22Rv1 (cell line): ENCODE results near the gene GNG4.
"Not testable (repeated sequence)": the region's sequence is repeated elsewhere in the genome, so short reads cannot be mapped to it uniquely, and the experiment has no call there.

ENCODE experiments used
- H3K27ac ChIP-seq: fragments of 450-650 bp; 2 replicates; pipeline ENCODE4 v1.5.1; 2017
- ZFX ChIP-seq: fragments of 450-650 bp; IDR thresholded peaks from 2 replicates; pipeline ENCODE4 v1.6.1; 2017; ENCODE audit warnings: antibody characterized with exemption, borderline replicate concordance
- TF ChIP-seq, protein P1 (sequence below): fragments of 450-650 bp; IDR thresholded peaks from 2 replicates; pipeline ENCODE4 v1.5.1; 2017; ENCODE audit warnings: mild to moderate bottlenecking

Gene GNG4

DNA sequence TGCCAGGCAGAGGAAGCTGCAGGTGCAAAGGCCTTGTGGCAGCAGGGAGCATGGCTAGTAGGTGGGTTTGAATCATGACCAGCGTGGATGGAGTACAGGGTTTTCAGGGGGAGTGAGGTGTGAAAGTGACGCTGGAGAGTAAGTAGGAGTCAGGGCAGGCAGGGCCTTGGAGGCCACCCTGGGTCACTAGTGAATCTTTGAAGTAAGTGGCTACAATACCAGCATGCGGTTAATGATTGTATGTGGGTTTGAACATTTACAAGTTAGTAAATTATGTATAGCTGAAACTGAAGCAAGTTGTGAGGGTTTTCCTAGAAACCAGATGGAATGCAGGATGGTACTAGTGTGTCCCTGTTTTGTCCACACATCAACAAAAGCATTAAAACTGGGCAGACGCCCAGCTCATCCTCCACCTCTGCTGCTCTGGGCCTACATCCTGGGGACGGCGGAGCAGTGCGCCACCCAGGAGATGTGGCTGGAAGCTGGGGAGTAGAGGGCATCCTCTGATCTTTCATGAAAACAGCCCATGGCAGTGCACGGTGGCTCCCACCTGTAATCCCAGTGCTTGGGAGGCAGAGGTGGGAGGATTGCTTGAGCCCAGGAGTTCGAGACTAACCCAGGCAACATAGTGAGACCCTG lies 104.2 kb downstream of the GNG4 start:
- TF ChIP-seq, protein P1, sequence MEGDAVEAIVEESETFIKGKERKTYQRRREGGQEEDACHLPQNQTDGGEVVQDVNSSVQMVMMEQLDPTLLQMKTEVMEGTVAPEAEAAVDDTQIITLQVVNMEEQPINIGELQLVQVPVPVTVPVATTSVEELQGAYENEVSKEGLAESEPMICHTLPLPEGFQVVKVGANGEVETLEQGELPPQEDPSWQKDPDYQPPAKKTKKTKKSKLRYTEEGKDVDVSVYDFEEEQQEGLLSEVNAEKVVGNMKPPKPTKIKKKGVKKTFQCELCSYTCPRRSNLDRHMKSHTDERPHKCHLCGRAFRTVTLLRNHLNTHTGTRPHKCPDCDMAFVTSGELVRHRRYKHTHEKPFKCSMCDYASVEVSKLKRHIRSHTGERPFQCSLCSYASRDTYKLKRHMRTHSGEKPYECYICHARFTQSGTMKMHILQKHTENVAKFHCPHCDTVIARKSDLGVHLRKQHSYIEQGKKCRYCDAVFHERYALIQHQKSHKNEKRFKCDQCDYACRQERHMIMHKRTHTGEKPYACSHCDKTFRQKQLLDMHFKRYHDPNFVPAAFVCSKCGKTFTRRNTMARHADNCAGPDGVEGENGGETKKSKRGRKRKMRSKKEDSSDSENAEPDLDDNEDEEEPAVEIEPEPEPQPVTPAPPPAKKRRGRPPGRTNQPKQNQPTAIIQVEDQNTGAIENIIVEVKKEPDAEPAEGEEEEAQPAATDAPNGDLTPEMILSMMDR = no peak
- no peak for TF ChIP-seq ZFX
- no peak overlapping the region for H3K27ac ChIP-seq

DNA sequence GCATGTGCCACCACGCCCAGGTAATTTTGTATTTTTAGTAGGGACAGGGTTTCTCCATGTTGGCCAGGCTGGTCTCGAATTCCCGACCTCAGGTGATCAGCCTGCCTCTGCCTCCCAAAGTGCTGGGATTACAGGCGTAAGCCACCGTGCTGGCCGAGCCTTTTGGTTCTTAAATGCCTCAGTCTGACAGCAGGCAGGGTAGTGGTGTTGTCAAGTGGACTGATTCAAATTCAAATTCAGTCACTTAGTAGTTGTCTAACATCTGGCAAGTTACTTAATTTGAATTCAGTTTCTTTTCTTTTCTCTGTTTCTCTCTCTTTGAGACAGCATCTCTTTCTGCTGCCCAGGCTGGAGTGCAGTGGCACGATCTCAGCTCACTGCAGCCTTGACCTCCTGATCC lies 106.7 kb downstream of the GNG4 start:
- H3K27ac ChIP-seq = not testable (repeated sequence)

DNA sequence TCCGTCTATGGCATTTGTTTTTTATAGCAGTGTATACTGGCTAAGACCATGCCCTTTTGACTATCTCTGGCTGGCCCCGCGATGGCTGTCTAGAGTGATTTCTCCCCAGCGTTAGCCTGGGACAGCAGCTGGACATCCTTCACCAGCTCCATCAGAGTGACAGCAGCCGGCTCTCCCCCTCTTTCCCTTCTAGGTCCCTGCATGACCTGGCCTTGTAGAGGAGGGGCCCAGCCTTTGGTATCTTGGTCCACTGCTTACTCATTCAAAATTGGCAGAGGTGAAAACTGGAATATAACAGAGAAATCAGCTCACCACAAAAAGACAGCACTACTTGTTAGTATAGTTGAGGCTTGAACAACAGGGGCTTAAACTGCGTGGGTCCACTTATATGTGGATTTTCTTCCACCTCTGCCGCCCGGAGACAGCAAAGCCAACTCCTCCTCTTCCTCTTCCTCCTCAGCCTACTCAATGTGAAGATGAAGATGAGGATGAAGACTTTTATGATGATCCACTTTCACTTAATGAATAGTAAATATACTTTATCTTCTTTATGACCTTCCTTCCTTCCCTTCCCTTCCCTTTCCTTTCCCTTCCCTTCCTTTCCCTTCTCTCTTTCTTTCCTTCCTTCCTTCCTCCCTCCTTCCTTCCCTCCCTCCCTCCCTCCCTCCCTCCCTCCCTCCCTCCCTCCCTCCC lies 116.0 kb downstream of the GNG4 start:
- no peak for TF ChIP-seq ZFX
- TF ChIP-seq, protein P1 = no peak
- no peak overlapping the region for H3K27ac ChIP-seq

DNA sequence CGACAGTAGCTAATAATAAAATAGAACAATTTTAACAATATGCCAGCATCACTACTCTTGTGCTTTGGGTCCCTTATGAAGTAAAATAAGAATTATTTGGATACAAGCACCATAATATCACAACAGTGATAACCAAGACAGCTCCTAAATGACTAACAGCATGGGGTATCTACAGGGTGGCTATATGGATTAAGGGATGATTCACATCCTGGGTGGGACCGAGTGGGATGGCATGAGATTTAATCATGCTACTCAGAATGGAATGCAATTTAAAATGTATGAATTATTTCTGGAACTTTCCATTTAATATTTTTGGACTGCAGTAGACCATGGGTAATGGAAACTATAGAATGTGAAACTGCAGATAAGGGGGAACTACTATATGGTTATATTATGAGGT lies 117.2 kb downstream of the GNG4 start:
- TF ChIP-seq, protein P1 = no peak
- no peak for TF ChIP-seq ZFX
- H3K27ac ChIP-seq = no peak overlapping the region

DNA sequence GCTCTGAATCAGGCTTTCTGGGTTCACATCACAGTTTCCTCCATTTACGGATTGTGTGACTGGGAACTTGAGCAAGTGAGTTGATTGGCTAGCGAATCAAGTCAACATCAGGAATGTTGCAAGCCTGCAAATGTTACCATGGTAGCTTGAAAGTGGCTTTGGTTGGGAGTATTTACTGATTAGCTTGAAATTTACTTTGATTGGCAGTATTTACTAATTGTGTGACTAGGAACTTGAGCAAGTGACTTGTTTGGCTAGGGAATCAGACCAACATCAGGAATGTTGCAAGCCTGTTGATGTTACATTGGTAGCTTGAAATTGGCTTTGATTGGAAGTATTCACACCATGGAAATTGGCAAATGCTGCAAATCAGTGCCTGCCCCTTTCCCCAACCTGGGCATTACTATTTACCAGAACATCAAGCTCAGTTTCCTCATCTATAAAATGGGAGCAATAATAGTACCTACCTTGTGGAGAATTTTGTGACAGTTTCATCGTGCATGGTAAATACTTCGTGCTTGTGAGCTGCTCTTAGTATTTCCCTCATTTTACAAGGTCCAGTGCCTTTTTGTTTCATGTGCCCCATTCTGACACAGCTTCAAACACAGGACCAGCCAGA lies 122.3 kb downstream of the GNG4 start:
- TF ChIP-seq ZFX = no peak
- TF ChIP-seq, protein P1 = no peak
- H3K27ac ChIP-seq = no peak overlapping the region

DNA sequence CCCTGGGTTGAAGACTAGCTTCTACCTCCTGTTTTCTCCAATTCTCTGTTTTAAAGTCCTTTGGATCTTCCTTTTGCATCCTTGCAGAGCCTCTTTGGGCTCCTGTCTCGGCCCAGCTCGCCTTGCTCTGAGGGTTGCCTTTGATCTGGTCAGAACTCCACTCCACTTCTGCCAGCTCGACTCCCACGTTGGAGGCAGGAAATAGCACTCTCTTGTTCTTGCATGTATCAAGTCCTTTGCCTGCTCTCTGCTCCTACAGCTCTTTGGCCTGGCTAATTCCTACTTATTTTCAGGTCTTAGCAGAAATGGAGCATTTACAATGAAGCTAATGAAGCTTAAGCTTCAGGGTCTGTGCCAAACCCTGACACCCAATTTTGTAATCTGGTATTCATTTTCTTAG lies 124.3 kb downstream of the GNG4 start:
- TF ChIP-seq ZFX = no peak
- TF ChIP-seq, protein P1 = no peak
- H3K27ac ChIP-seq = no peak overlapping the region

DNA sequence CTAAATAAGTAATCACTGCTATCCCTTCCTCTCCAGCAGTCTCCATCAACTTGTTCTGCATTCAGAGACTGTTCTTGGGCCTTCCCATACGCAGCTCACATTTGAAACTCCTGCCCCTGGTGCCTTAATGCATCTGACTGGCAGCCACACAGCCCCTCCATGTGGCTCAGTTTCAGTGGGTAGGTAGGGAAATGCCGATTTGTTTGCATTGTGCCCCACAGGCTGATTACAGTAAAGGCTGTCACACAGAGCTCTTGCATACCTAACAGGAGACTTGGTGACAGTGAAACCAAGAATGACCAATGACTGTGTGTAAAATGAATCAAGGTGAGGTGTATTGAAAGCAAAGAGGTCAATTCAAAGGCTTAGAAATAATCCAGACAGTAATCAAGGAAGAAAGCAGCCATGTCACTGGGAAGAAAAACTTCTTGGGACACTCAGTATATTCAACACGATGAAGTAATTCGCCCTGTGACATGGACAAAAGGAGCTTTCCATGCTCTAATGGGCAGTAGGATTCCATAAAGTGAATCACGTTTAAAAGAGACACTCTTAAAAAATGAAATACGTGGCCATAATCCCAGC lies 132.6 kb downstream of the GNG4 start:
- H3K27ac ChIP-seq = no peak overlapping the region

More for the DNA sequence above, 132.6 kb downstream of the GNG4 start:
- no peak for TF ChIP-seq ZFX
- TF ChIP-seq, protein P1 = no peak
